GM21390 (cell line): ENCODE measurements around the gene PTGFR.

ENCODE experiments used
- ATAC-seq: cut with Tn5 transposase; IDR thresholded peaks from one replicate; pipeline ENCODE4 v1.9.1; 2021; ENCODE audit not compliant: unreplicated experiment

Gene PTGFR

GRCh38 chr1:78520216-78520615 is 29.4 kb downstream of the PTGFR start:
- no peak for ATAC-seq

GRCh38 chr1:78520843-78521242 is 30.1 kb downstream of the PTGFR start:
- ATAC-seq = no peak

- ATAC-seq = no peak
Measured at GRCh38 chr1:78522136-78522535, 31.4 kb downstream of the PTGFR start.

- ATAC-seq = no peak
Measured at GRCh38 chr1:78526496-78526895, 35.7 kb downstream of the PTGFR start.

- no peak for ATAC-seq
Measured at GRCh38 chr1:78527706-78528105, 36.9 kb downstream of the PTGFR start.

DNA sequence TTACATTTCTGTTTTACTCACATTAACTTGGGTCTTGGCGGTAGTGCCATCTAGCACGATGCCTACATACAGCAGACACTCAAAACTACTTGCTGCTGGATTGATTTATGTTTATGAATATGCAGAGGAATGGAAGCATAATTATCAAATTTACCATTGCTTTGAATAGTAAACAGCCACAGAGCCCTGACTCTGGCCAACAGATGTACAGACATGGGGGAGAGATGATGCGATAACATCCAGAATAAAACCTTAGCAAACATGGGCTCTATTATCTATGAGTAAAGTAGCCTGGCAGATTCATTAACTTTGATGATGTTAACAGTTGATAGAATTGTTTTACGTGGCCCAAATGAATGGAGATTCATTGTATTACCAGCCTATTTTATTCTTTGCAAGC is 42.8 kb downstream of the PTGFR start:
- no peak for ATAC-seq

DNA sequence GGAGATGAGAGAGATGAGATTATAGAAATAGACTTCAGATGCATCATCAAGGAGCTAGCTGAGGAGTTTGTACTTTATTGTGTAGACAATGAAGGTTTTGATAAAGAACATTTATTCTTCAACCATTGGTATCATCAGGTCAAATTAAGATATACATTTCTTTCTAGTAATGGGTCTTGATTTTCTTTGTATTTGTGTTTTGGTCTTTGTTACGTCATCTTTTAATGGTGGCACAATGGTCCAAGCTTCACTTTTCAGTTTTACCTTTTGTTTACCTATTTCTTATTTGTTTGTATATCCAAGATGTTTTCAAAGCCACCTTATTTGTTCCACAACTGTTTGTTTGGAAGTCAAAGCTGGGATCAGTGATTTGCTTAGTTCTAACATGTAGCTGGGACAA is 44.5 kb downstream of the PTGFR start:
- no peak for ATAC-seq

DNA sequence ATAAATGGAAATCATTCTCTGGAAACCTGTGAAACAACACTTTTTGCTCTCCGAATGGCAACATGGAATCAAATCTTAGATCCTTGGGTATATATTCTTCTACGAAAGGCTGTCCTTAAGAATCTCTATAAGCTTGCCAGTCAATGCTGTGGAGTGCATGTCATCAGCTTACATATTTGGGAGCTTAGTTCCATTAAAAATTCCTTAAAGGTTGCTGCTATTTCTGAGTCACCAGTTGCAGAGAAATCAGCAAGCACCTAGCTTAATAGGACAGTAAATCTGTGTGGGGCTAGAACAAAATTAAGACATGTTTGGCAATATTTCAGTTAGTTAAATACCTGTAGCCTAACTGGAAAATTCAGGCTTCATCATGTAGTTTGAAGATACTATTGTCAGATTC is 45.7 kb downstream of the PTGFR start:
- ATAC-seq = no peak

GRCh38 chr1:78540048-78540447 is 49.3 kb downstream of the PTGFR start:
- ATAC-seq = no peak

- ATAC-seq = no peak
Measured at GRCh38 chr1:78541479-78541878, 50.7 kb downstream of the PTGFR start.

DNA sequence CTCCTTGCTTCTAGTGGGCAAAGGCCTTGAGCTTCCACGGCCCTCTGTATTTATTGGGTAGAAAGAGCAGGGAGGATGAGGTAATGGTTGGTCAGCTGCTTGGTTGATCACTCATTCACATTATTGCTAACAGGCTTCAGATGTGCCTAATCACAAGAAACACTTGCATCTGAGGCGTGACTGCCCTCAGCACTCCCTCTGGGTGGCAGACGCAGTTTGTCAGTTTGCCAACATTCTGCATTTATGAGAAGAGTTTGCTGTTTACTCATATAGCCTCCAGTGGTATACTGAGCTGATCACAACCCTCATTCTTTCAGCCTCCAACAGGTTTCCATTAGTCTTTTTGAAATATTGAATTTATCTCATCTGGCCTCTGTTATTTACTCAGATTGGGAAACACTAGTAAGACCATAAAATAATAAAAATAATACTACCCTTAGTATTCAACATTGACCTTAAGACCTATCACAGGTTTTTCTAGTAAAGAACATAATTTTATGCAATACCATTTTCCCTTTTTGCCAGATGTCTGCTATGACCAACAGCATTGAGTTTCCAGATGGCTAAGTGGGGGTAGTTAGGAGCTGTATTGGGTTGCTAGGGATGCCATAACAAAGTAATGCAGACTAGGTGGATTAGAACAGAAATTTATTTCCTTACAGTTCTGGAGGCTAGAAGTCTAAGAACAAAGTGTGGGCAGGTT is 53.3 kb downstream of the PTGFR start:
- ATAC-seq = no peak

GRCh38 chr1:78547081-78547480 is 56.3 kb downstream of the PTGFR start:
- ATAC-seq = no peak

GRCh38 chr1:78549331-78549730 is 58.6 kb downstream of the PTGFR start:
- ATAC-seq = no peak

GRCh38 chr1:78549891-78550290 is 59.1 kb downstream of the PTGFR start:
- ATAC-seq = no peak

- ATAC-seq = no peak
Measured at GRCh38 chr1:78553859-78554258, 63.1 kb downstream of the PTGFR start.

GRCh38 chr1:78554840-78555239 is 64.1 kb downstream of the PTGFR start:
- no peak for ATAC-seq

GRCh38 chr1:78559680-78560079 is 68.9 kb downstream of the PTGFR start:
- ATAC-seq = no peak

- no peak for ATAC-seq
Measured at GRCh38 chr1:78560811-78561210, 70.0 kb downstream of the PTGFR start.

DNA sequence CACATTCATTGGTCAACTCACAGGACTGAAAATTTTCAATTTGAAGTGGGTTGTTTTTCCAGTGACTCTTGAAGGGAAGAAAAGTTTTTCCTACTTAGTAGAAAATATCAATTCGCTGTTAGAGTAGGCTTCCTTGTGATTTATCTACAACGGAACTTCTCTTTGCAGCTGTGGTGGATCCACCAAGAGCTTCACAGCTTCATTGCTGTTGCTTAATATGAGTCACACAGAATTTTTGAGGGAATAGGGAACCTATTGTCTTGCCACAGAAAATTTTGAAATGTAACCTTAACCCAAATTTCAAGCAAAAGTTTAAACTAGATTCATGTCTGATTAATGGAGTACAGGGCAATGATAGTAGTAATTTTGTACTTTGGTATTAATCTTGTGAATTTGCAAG is 71.1 kb downstream of the PTGFR start:
- ATAC-seq = no peak

GRCh38 chr1:78565393-78565792 is 74.6 kb downstream of the PTGFR start:
- ATAC-seq = no peak

- ATAC-seq = no peak
Measured at GRCh38 chr1:78570539-78570938, 79.8 kb downstream of the PTGFR start.

DNA sequence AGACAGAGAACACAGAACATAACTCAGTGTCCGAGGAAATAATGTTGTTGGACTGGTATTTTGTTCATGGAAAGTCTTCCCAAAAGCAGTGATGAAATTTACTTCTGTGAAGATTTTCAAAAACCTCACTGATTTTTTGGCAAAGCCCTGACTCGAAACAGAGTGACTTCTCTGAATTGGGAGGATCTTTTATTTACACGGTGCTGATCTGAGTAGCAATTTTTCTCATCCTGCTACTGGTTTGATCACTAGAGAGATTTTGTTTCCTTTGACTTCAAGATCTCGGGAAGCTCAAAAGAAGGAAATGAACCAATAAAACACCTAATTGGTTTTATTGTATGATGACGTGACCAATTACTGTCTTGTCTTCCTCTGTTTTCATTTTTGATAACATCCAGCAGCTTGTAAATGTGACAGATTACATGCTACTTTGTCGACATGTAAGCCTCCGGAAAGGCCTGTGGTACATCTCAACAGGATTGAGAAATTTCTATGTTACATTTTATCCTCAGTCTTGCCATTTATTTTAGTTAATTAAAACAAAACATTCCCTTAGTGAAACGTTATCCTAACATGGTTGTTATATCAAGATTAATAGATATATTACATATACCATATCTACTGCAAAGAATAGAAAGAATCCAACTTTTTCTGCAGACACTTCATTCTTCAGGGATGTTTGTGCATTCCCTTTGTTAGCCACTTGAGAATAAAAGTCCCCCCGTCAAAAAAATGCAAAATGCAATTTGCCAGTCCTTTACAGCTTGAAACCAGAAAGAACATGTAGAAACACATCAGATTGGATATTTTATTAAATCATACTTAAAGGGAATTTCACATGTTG is 86.7 kb downstream of the PTGFR start:
- no peak for ATAC-seq
